PC-3 (cell line): ENCODE data around the gene NEUROD6. TPM values are rescaled to one million over a fixed set of nuclear protein-coding genes. Genes with fewer than 3 reads are reported as not detected.

ENCODE experiments used
- ATAC-seq: fragments of 200-7000 bp; cut with Tn5 transposase; 2 replicates; pipeline ENCODE4 v1.9.1; 2020; ENCODE audit warnings: mild to moderate bottlenecking, moderate library complexity
- BruUV-seq: library from RNA; stranded (reverse); fragments of 400-500 nt; replicated peaks from 2 replicates; lab custom pipeline; 2021; lab: Mats Ljungman, UMichigan
- CTCF ChIA-PET: fragments of 300-600 bp; sonication (Branson Sonifier 250); formaldehyde crosslinking; loops from one replicate; lab custom pipeline; 2022; ENCODE audit warnings: antibody characterized with exemption; lab: Charles Lee
- POLR2A ChIA-PET: fragments of 300-600 bp; sonication (Branson Sonifier 250); formaldehyde crosslinking; loops from one replicate; lab custom pipeline; 2022; ENCODE audit warnings: antibody characterized with exemption; ENCODE audit not compliant: unreplicated experiment; lab: Charles Lee
- DNase-seq: peaks from one replicate; pipeline ENCODE4 v3.0.0-alpha.2; 2015
- H2AFZ ChIP-seq: fragments of 300-600 bp; sonication (generic); 2 replicates; pipeline ENCODE4 v1.6.0; 2016; ENCODE audit warnings: antibody characterized with exemption, low read length
- H3F3A ChIP-seq: fragments of 300-600 bp; sonication (generic); one replicate; pipeline ENCODE4 v1.6.0; 2017; ENCODE audit warnings: antibody characterized with exemption, low read length, control low read depth, mild to moderate bottlenecking; ENCODE audit not compliant: unreplicated experiment
- H3K27ac ChIP-seq: fragments of 300-600 bp; sonication (generic); 2 replicates; pipeline ENCODE4 v1.5.1; 2016; ENCODE audit warnings: mild to moderate bottlenecking, low read length
- H3K27me3 ChIP-seq: fragments of 300-600 bp; sonication (generic); 2 replicates; pipeline ENCODE4 v1.6.1; 2016; ENCODE audit warnings: low read length, mixed read lengths
- H3K36me3 ChIP-seq: fragments of 300-600 bp; sonication (generic); 2 replicates; pipeline ENCODE4 v1.6.1; 2016; ENCODE audit warnings: low read depth, mixed run types, low read length, mixed read lengths
- H3K4me1 ChIP-seq: fragments of 300-600 bp; sonication (generic); 2 replicates; pipeline ENCODE4 v1.5.1; 2016; ENCODE audit warnings: low read length; ENCODE audit not compliant: insufficient read depth
- H3K4me2 ChIP-seq: fragments of 300-600 bp; sonication (generic); 2 replicates; pipeline ENCODE4 v1.6.0; 2016; ENCODE audit warnings: low read length
- H3K4me3 ChIP-seq: fragments of 300-600 bp; sonication (generic); 2 replicates; pipeline ENCODE4 v1.5.1; 2016; ENCODE audit warnings: mild to moderate bottlenecking, low read length, mixed read lengths
- H3K79me2 ChIP-seq: fragments of 300-600 bp; sonication (generic); 2 replicates; pipeline ENCODE4 v1.6.1; 2017; ENCODE audit warnings: low read length, mixed read lengths
- H3K9ac ChIP-seq: fragments of 300-600 bp; sonication (generic); 2 replicates; pipeline ENCODE4 v1.6.0; 2016; ENCODE audit warnings: mild to moderate bottlenecking, low read length
- H3K9me2 ChIP-seq: fragments of 300-600 bp; sonication (generic); replicated peaks from 2 replicates; pipeline ENCODE4 v1.6.1; 2016; ENCODE audit warnings: mixed run types, low read length, mixed read lengths
- H3K9me3 ChIP-seq: fragments of 300-600 bp; sonication (generic); 2 replicates; pipeline ENCODE4 v1.6.1; 2016; ENCODE audit warnings: low read length, mixed read lengths
- H4K20me1 ChIP-seq: fragments of 300-600 bp; sonication (generic); 2 replicates; pipeline ENCODE4 v1.6.1; 2016; ENCODE audit warnings: low read length, mixed read lengths
- CTCF ChIP-seq: fragments of 300-600 bp; sonication (generic); conservative IDR thresholded peaks from 2 replicates; pipeline ENCODE4 v1.5.1; 2017; ENCODE audit warnings: antibody characterized with exemption, low read depth, mild to moderate bottlenecking, low read length
- EZH2 ChIP-seq: fragments of 300-600 bp; sonication (generic); IDR thresholded peaks from one replicate; pipeline ENCODE4 v1.6.1; 2017; ENCODE audit warnings: antibody characterized with exemption, mild to moderate bottlenecking, low read length; ENCODE audit not compliant: unreplicated experiment
- EZH2phosphoT487 ChIP-seq: fragments of 300-600 bp; sonication (generic); IDR thresholded peaks from 2 replicates; pipeline ENCODE4 v1.6.1; 2018; ENCODE audit warnings: mild to moderate bottlenecking, antibody characterized with exemption, low read length, borderline replicate concordance
- intact Hi-C: fragments of 100-400 bp; cut with micrococcal nuclease; formaldehyde crosslinking; loops from 2 replicates; pipeline ENCODE4 v1.9.0; 2023
- total RNA-seq: library from RNA; depleted of rRNA; stranded (reverse); fragments of >200 nt; gene quantifications from 2 replicates; pipeline ENCODE4 v1.2.3, GENCODE V29; 2014

The NEUROD6 gene
- total RNA-seq, 1 experiment from 2014 or later = not detected

GRCh38 chr7:31335161-31335856 lies 5.2 kb downstream of the NEUROD6 start:
- H2AFZ ChIP-seq = no peak overlapping the region
- H3K4me3 ChIP-seq = no peak overlapping the region
- no peak overlapping the region for H3K9ac ChIP-seq
- H3F3A ChIP-seq = no peaks in the 10 kb centered on the region
- POLR2A ChIA-PET = no interaction called here
- H3K27ac ChIP-seq = no peak overlapping the region
- intact Hi-C loops = no loop called here
- H3K36me3 ChIP-seq = no peaks in the 10 kb centered on the region
- DNase-seq = no peak
- no peaks in the 10 kb centered on the region for H3K9me2 ChIP-seq
- H3K27me3 ChIP-seq = peaks cover 78% of the 10 kb centered on the region
- BruUV-seq = no TSS peak
- H3K4me2 ChIP-seq = no peak overlapping the region
- no peaks in the 10 kb centered on the region for H3K79me2 ChIP-seq
- no peak for TF ChIP-seq CTCF
- TF ChIP-seq EZH2phosphoT487 = no peak
- TF ChIP-seq EZH2 = no peak
- H3K4me1 ChIP-seq = no peaks in the 10 kb centered on the region
- ATAC-seq = no peak
- CTCF ChIA-PET = no interaction called here
- no peaks in the 10 kb centered on the region for H3K9me3 ChIP-seq
- no peaks in the 10 kb centered on the region for H4K20me1 ChIP-seq

- Histone ChIP-seq H3K79me2 (no peaks in the 10 kb centered on the region), H3K27me3 (peaks cover 72% of the 10 kb centered on the region), H3K9me2 (no peaks in the 10 kb centered on the region), H3K27ac (no peak overlapping the region), H3K9ac (no peak overlapping the region), H3K4me1 (no peaks in the 10 kb centered on the region), H4K20me1 (no peaks in the 10 kb centered on the region), H2AFZ (no peak overlapping the region), H3K36me3 (no peaks in the 10 kb centered on the region), H3K4me2 (no peak overlapping the region), H3K9me3 (no peaks in the 10 kb centered on the region), H3F3A (no peaks in the 10 kb centered on the region), H3K4me3 (no peak overlapping the region)
- DNase-seq = no peak
- intact Hi-C loops = no loop called here
- ChIA-PET POLR2A (no interaction called here), CTCF (no interaction called here)
- no peak for ATAC-seq
- no TSS peak for BruUV-seq
- TF ChIP-seq CTCF (no peak), EZH2 (no peak), EZH2phosphoT487 (no peak)
Observed at GRCh38 chr7:31333291-31333690, 7.2 kb downstream of the NEUROD6 start.

- intact Hi-C loops = no loop called here
- H3K4me3 ChIP-seq = no peak overlapping the region
- no peaks in the 10 kb centered on the region for H3F3A ChIP-seq
- no peaks in the 10 kb centered on the region for H3K79me2 ChIP-seq
- ChIA-PET POLR2A (no interaction called here), CTCF (no interaction called here)
- H3K9me3 ChIP-seq = no peaks in the 10 kb centered on the region
- no TSS peak for BruUV-seq
- TF ChIP-seq EZH2phosphoT487 = no peak
- peaks cover 53% of the 10 kb centered on the region for H3K27me3 ChIP-seq
- H4K20me1 ChIP-seq = no peaks in the 10 kb centered on the region
- no peaks in the 10 kb centered on the region for H3K4me1 ChIP-seq
- H3K9me2 ChIP-seq = no peaks in the 10 kb centered on the region
- no peak overlapping the region for H2AFZ ChIP-seq
- no peaks in the 10 kb centered on the region for H3K36me3 ChIP-seq
- no peak overlapping the region for H3K9ac ChIP-seq
- no peak for ATAC-seq
- H3K27ac ChIP-seq = no peak overlapping the region
- H3K4me2 ChIP-seq = no peak overlapping the region
- peak; percentile 55 for DNase-seq
Observed at GRCh38 chr7:31327071-31327470, 13.5 kb downstream of the NEUROD6 start.
